ENCODE results near the gene PCCA. TPM values are rescaled to one million over a fixed set of nuclear protein-coding genes. Genes with fewer than 3 reads are reported as not detected.

The PCCA gene
- total and polyA plus RNA-seq, 7 donors: 18.0 to 45.6 (median 42.8) TPM

GRCh38 chr13:100051070-100051469 is 37.8 kb upstream of the PCCA start:
- 81 to 84% methylated on average over 3 of the region's 3 CpGs for WGBS, 2 donors
- Histone ChIP-seq H3K36me3 (no peaks in the 10 kb centered on the region), H3K27ac (no peak overlapping the region), H3K9me3 (no peaks in the 10 kb centered on the region), H3K4me1 (no peaks in the 10 kb centered on the region), H3K27me3 (no peaks in the 10 kb centered on the region), H3K4me3 (no peak overlapping the region)
- no peak for DNase-seq
- intact Hi-C loops (cut with DNase I): no loop called here
- no peak for TF ChIP-seq CTCF (IDR thresholded peaks at IDR 0.05)
- TF ChIP-seq POLR2AphosphoS5 (IDR thresholded peaks at IDR 0.05): no peak
- no peak for TF ChIP-seq POLR2A (IDR thresholded peaks at IDR 0.05)
- no peak for TF ChIP-seq EP300 (IDR thresholded peaks at IDR 0.05)

- TF ChIP-seq EP300 (IDR thresholded peaks at IDR 0.05) (no peak), POLR2AphosphoS5 (IDR thresholded peaks at IDR 0.05) (no peak), CTCF (IDR thresholded peaks at IDR 0.05) (no peak), POLR2A (IDR thresholded peaks at IDR 0.05) (no peak)
- Histone ChIP-seq H3K27ac (no peak overlapping the region), H3K4me3 (no peak overlapping the region), H3K36me3 (no peaks in the 10 kb centered on the region), H3K27me3 (peaks cover 0 to 3% (median 0%) of the 10 kb centered on the region in 3 donors), H3K4me1 (no peaks in the 10 kb centered on the region), H3K9me3 (no peaks in the 10 kb centered on the region)
- DNase-seq: no peak
- WGBS, 2 donors: 88 to 92% methylated on average over 3 of the region's 3 CpGs
- intact Hi-C loops (cut with DNase I): no loop called here
Measured at GRCh38 chr13:100059827-100060226, 29.1 kb upstream of the PCCA start.

- no peaks in the 10 kb centered on the region for H3K9me3 ChIP-seq
- H3K36me3 ChIP-seq: no peaks in the 10 kb centered on the region
- H3K27me3 ChIP-seq: peaks cover 0 to 3% (median 0%) of the 10 kb centered on the region in 3 donors
- H3K27ac ChIP-seq: no peak overlapping the region
- 73 to 81% methylated on average over 6 of the region's 6 CpGs for WGBS, 2 donors
- TF ChIP-seq CTCF (IDR thresholded peaks at IDR 0.05) (no peak), POLR2A (IDR thresholded peaks at IDR 0.05) (no peak), POLR2AphosphoS5 (IDR thresholded peaks at IDR 0.05) (no peak), EP300 (IDR thresholded peaks at IDR 0.05) (no peak)
- H3K4me3 ChIP-seq: no peak overlapping the region
- H3K4me1 ChIP-seq: no peaks in the 10 kb centered on the region
- intact Hi-C loops (cut with DNase I): no loop called here
- no peak for DNase-seq
Measured at GRCh38 chr13:100063333-100063732, 25.6 kb upstream of the PCCA start.

GRCh38 chr13:100063906-100064305 is 25.0 kb upstream of the PCCA start:
- Histone ChIP-seq H3K36me3 (no peaks in the 10 kb centered on the region), H3K4me1 (no peaks in the 10 kb centered on the region), H3K27me3 (peaks cover 0 to 3% (median 0%) of the 10 kb centered on the region in 3 donors), H3K9me3 (no peaks in the 10 kb centered on the region), H3K27ac (no peak overlapping the region), H3K4me3 (no peak overlapping the region)
- WGBS, 2 donors: 81 to 91% methylated on average over 5 of the region's 5 CpGs
- intact Hi-C loops (cut with DNase I): no loop called here
- DNase-seq: no peak
- no peak for TF ChIP-seq EP300 (IDR thresholded peaks at IDR 0.05)
- TF ChIP-seq POLR2A (IDR thresholded peaks at IDR 0.05): no peak
- TF ChIP-seq POLR2AphosphoS5 (IDR thresholded peaks at IDR 0.05): no peak
- TF ChIP-seq CTCF (IDR thresholded peaks at IDR 0.05): no peak
